Omental fat pad (tissue), 4 donors: Measurements from ENCODE around the gene HDLBP. TPM values are rescaled to one million over a fixed set of nuclear protein-coding genes. Genes with fewer than 3 reads are reported as not detected.

ENCODE experiments used
- ATAC-seq: fragments of 150-250 bp; one replicate; pipeline ENCODE4 v1.9.1; 2016; ENCODE audit warnings: mild to moderate bottlenecking, moderate library complexity; ENCODE audit not compliant: low FRiP score
- DNase-seq: peaks from one replicate; pipeline ENCODE4 v3.0.0-alpha.2; 2019; ENCODE audit warnings: low spot score
- total RNA-seq, 4 donors: library from RNA; depleted of rRNA; stranded (reverse); fragments of >200 nt; gene quantifications; one replicate each; pipeline ENCODE4 v1.1.0, GENCODE V29; 2016
- TF ChIP-seq, protein P1 (sequence below), 3 donors: fragments of 450-650 bp; IDR thresholded peaks; one replicate each; pipeline ENCODE4 v1.5.1; 2016 to 2017; ENCODE audit warnings: antibody characterized with exemption in 3 of 3, mild to moderate bottlenecking in 3 of 3, moderate library complexity in 2 of 3

The HDLBP gene
- total RNA-seq, 4 donors from 2014 or later: 356 to 471 (median 416) TPM

DNA sequence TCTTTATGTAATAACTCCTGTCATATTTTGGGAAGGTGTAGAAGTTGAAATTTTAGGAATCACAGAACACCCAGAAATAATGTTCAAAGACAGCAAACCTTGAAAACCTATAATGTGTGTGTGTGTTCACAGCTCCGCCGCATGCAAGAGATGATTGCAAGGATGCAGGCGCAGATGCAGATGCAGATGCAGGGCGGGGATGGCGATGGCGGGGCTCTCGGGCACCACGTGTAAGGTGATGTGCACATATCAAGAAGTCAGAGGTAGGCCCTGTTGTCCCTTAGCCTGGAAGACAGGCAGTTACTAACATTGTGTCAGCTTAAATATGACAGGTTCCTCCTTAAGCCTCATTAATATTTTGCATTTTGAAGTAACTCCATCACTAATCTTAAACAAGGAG lies 34.5 kb upstream of the HDLBP start:
- TF ChIP-seq, protein P1, sequence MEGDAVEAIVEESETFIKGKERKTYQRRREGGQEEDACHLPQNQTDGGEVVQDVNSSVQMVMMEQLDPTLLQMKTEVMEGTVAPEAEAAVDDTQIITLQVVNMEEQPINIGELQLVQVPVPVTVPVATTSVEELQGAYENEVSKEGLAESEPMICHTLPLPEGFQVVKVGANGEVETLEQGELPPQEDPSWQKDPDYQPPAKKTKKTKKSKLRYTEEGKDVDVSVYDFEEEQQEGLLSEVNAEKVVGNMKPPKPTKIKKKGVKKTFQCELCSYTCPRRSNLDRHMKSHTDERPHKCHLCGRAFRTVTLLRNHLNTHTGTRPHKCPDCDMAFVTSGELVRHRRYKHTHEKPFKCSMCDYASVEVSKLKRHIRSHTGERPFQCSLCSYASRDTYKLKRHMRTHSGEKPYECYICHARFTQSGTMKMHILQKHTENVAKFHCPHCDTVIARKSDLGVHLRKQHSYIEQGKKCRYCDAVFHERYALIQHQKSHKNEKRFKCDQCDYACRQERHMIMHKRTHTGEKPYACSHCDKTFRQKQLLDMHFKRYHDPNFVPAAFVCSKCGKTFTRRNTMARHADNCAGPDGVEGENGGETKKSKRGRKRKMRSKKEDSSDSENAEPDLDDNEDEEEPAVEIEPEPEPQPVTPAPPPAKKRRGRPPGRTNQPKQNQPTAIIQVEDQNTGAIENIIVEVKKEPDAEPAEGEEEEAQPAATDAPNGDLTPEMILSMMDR (IDR thresholded peaks at IDR 0.05): no peak
- ATAC-seq (no peak), DNase-seq (no peak)

DNA sequence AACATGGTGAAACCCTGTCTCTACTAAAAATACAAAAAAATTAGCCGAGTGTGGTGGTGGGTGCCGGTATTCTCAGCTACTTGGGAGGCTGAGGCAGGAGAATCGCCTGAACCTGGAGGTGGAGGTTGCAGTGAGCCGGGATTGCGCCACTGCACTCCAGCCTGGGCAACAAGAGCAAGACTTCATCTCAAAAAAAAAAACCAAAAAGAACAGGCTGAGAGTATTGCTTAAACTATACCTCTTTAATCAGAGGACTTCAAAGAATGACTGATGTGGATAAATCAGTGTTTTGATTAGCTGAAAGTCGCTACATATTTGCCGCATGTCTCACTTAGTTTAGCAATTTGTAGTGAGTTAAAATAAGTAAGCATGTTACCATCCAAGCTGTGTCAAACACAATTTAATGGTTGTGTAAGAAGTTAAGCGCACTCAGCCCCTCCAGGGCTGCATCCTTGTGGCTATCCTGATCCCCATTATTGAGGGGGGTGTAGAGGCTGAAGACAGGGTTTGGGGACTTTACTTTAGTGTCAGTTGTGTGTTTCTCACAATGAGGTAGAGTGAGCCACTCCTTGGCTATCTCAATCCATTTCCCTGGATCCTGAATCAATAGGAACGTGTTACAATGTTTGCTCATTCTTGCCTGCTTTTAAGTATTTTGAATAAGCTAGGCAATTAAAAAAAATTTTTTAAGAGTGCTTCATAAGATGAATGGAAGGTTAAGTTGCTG lies 29.6 kb upstream of the HDLBP start:
- no peak for DNase-seq
- TF ChIP-seq, protein P1 (IDR thresholded peaks at IDR 0.05): no peak
- ATAC-seq: no peak

DNA sequence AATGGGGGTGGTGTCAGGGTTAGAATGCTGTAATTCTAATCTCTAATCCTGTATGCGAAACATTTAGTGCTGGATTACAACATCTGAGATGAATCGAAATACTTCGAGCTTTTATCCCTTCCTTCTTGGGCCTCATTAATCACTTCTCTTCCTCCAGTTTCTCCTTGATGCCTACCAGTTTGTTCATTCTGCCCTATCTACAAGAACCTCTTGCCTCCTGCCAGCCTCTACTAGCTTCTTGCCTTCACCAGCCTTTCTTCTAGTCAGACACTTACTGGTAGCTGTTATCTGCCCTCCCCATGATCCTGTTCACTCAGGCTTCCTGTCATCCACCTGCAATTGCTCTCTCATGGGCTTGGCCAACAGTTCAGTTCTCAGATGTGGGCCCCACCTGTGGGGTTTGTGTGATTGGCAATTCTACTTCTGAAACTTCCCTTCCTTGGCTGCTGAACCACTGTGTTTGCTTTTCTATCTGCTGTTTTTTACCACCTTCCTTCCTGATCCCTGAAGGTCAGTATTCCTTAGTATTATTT lies 25.2 kb upstream of the HDLBP start:
- ATAC-seq (peak; percentile 71), DNase-seq (no peak)
- TF ChIP-seq, protein P1 (IDR thresholded peaks at IDR 0.05): no peak

DNA sequence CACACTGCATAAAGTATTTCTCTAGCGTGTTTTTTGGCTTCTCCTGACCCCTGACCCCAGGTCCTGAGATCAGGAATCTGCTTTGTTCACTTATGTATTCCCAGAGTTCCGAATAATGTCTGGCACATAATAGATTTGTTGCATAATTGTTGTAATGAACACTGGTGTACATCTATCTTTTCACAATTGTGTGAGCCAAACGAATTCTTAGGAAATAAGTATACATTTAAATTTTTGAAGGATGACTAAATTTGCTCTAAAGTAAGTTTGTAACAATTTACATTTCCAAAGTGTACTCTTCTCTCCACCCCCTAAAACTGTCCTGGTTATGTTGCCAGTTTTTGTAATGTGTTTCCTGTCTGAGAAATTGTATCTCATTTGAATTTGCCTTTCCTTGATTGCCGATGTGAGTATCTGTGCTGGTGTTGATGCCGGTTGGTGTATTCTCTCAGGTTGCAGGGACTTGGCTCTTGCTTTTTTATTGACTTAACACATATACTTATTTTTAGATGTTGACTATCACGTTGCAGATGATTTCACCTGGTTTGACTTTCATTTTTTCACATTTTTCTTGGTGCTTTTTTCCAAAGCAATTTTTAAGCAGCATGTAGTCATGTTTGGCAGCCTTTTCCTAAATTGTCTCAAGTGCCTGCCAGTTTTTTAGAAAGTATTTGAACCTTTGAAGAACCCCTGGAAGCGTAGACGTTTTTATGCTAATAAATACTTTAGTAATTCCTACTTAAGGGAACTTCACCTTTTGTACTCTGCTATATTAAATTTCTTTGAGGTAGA lies 24.6 kb upstream of the HDLBP start:
- TF ChIP-seq, protein P1 (IDR thresholded peaks at IDR 0.05): no peak
- no peak for DNase-seq
- peak; percentile 38 for ATAC-seq

DNA sequence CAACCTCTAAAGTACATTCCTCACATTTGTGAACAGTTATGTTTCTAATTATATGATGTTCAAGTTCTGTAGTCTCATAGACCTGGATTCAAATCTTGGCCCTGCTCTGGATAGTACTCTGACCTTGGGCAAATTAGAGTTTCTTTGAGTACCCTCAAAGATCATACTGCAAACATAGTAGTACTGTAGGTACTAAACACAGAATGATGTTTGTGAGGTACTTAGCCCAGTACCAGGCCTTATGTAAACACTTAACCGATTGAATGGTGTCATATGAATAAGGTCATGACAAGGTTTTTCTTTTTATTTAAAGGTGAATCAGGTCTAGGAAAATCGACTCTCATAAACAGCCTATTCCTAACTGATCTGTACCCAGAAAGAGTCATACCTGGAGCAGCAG lies 19.3 kb upstream of the HDLBP start:
- TF ChIP-seq, protein P1 (IDR thresholded peaks at IDR 0.05): no peak
- ATAC-seq: no peak
- DNase-seq: no peak

DNA sequence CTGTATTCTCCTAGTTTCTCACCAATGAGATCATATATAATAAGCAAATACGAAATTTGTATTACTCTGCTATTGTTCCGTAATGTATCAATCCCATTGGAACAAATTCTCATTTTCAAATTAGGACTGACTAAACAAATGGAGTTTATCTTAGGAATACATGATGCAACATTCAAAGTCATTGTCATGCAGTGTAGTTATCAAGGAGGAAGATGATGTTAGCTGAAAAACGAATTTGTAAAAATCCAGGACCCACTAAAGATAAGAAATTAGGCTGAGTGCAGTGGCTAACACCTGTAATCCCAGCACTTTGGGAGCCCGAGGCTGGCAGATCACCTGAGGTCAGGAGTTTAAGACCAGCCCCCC lies 15.1 kb upstream of the HDLBP start:
- TF ChIP-seq, protein P1 (IDR thresholded peaks at IDR 0.05): no peak
- ATAC-seq (no peak), DNase-seq (no peak)
